SU-DHL-6 (cell line): ENCODE data around the gene PHRF1.

ENCODE experiments used
- CTCF ChIP-seq: fragments of 200-600 bp; sonication (generic); IDR thresholded peaks from one replicate; pipeline ENCODE4 v1.5.1; 2017; ENCODE audit warnings: antibody characterized with exemption, mild to moderate bottlenecking, low read length, moderate library complexity; ENCODE audit not compliant: insufficient read depth, poor library complexity, severe bottlenecking
- EZH2phosphoT487 ChIP-seq: fragments of 200-600 bp; sonication (generic), shearing (Covaris generic); conservative IDR thresholded peaks from 2 replicates; pipeline ENCODE4 v1.6.1; 2018; ENCODE audit warnings: mild to moderate bottlenecking, antibody characterized with exemption, low read length, moderate library complexity, mixed read lengths

- TF ChIP-seq CTCF (no peak), EZH2phosphoT487 (no peak)
These were observed 30.0 kb downstream of the PHRF1 start for GRCh38 chr11:606245-606644.
